Activated CD4-positive, alpha-beta memory T cell treated with anti-CD3 and anti-CD28 coated beads for 36 hours (primary cell): ENCODE measurements around the gene PEMT. TPM values are rescaled to one million over a fixed set of nuclear protein-coding genes. Genes with fewer than 3 reads are reported as not detected.

Source experiments
- CTCF ChIA-PET: fragments of 350-600 bp; sonication (Branson Sonifier 250); formaldehyde crosslinking; loops from one replicate; lab custom pipeline; 2021; ENCODE audit warnings: antibody characterized with exemption, inconsistent platforms; lab: Charles Lee
- POLR2A ChIA-PET: fragments of 350-600 bp; sonication (Branson Sonifier 250); formaldehyde crosslinking; loops from one replicate; lab custom pipeline; 2021; ENCODE audit warnings: antibody characterized with exemption; lab: Charles Lee
- DNase-seq: peaks from one replicate; pipeline ENCODE4 v3.0.0-alpha.2; 2020
- H3K27ac Mint-ChIP-seq: one replicate; pipeline ENCODE4 v1.8.0; 2021; ENCODE audit warnings: mixed read lengths
- H3K27me3 Mint-ChIP-seq: one replicate; pipeline ENCODE4 v1.8.0; 2021; ENCODE audit warnings: mixed read lengths
- H3K36me3 Mint-ChIP-seq: one replicate; pipeline ENCODE4 v1.8.0; 2021; ENCODE audit warnings: mixed read lengths
- H3K4me1 Mint-ChIP-seq: one replicate; pipeline ENCODE4 v1.8.0; 2021; ENCODE audit warnings: low read depth, mixed read lengths
- H3K4me3 Mint-ChIP-seq: one replicate; pipeline ENCODE4 v1.8.0; 2021; ENCODE audit warnings: mild to moderate bottlenecking, mixed read lengths
- H3K9me3 Mint-ChIP-seq: one replicate; pipeline ENCODE4 v1.8.0; 2021; ENCODE audit warnings: mixed read lengths
- intact Hi-C: fragments of 100-400 bp; cut with micrococcal nuclease; formaldehyde crosslinking; loops from one replicate; pipeline ENCODE4 v1.15.1; 2023
- total RNA-seq, 2 experiments: library from RNA; stranded (reverse); gene quantifications; one replicate each; pipeline ENCODE4 v1.2.3, GENCODE V29; 2021

The PEMT gene
- total RNA-seq, 2 experiments from 2014 or later = 38.3 to 41.1 TPM

DNA sequence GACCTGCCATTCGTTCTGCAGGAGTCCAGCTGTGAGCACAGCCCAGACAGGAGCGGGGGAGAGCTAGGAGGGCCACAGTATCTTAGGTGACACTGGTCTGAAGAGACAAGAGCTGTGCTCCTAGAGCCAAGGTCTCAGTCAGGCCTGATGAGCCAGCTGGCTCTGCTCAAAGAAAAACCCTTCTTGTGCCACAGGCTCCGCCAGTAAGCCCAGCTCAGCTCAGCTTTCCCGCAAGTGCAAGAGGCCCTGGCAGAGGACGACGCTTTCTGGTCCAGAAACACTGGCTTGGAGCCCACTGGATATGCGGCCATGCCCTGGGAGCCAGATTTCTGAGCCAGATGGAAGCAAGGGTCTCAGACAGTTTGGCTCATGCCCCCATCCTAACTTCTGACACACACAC is 23.9 kb downstream of the PEMT start:
- Mint-ChIP-seq H3K27ac (no peak overlapping the region), H3K4me1 (no peaks in the 10 kb centered on the region), H3K36me3 (no peaks in the 10 kb centered on the region), H3K27me3 (no peaks in the 10 kb centered on the region), H3K4me3 (no peak overlapping the region), H3K9me3 (no peaks in the 10 kb centered on the region)
- CTCF ChIA-PET = interaction anchor here (1.2 to 4.7 kb wide), 5 partner anchors 23 to 213 kb away, joined by 3 to 30 read pairs (median 8); partner anchors contain the start of genes PEMT and RASD1
- POLR2A ChIA-PET = interaction anchor here (1.2 kb wide), 1 partner anchor 74 kb away, joined by 3 read pairs; no protein-coding TSS in a partner anchor
- intact Hi-C loops = loop anchor here (5.0 kb wide), 1 partner anchor 70 kb away; the partner anchor contains the start of gene RASD1
- DNase-seq = no peak

DNA sequence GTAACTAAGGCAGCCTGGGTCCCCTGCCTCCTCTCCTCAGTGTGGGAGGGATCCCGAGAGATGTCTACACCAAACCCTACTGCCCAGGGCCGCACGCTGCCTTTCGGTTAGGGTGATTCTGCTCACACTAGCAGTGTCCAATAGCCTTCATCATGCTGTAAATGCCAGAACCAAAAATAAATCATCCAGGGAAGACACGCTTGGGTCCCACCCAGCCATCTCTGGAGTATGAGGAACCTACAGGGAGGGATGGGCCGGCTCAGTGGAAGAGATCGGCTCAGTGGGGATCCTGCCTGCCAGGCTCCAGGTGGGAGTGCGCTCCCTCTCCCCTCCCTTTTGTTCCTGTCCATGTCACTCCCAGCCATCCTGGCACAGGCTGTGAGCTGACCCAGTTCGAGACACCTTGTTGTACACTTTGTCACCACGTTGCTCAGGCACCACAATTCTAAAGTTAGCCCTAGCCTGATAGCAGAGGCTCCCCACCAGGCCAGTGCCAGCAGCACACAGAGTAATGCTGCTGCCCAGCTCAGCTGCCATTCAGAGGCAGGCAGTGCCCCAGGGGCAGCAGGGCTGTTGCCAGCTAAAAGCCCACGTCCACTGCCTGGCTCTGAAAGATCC is 24.5 kb downstream of the PEMT start:
- Mint-ChIP-seq H3K4me3 (no peak overlapping the region), H3K36me3 (no peaks in the 10 kb centered on the region), H3K27ac (no peak overlapping the region), H3K4me1 (no peaks in the 10 kb centered on the region), H3K27me3 (no peaks in the 10 kb centered on the region), H3K9me3 (no peaks in the 10 kb centered on the region)
- CTCF ChIA-PET = interaction anchor here (2.5 to 4.7 kb wide), 2 partner anchors 69 to 212 kb away, joined by 18 to 30 read pairs; partner anchors contain the start of gene RASD1
- no peak for DNase-seq
- intact Hi-C loops = loop anchor here (5.0 kb wide), 1 partner anchor 70 kb away; the partner anchor contains the start of gene RASD1
- POLR2A ChIA-PET = no interaction called here

DNA sequence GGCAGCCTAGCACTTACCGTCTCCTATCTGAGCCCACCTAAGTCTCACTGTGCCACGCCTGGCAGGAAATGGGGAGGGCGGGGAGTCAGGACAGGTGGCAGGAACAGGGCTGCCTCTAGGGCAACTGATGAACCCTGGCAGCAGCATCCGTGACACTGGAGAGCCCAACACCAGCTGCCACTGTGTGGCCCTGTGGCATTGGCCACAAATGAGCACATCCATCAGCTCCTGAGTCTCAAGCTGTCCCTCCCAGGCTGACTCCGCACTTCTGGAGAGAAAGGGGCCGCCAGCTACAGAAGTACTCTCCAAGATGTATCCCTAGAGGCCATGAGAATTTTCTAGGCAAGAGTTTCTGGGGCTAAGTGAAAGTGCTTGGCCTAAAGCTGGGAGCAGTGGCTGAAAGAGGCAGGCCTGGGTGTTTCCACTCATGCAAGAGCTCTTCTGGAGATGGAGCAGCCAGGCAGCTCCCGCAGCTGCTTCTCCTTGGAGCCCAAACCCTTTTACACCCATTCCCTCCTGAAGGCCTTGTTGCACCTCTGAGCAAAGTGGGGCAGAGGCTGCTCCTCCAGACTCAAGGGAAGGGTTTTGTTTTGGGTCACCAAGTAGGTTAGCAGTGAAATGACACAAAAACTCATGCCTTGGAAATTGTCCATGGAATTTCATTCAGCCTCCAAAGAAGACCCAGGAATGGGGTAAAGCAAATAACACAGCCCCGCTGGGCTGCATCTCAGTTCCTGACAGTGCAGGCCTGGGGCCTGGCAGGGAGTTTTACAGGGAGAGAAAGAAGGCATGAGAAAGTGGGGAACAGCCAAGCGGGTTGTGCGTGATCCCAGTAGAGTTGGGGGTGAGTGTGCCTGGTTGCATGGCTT is 25.8 kb downstream of the PEMT start:
- DNase-seq = no peak
- ChIA-PET POLR2A (no interaction called here), CTCF (interaction anchor here (1.4 kb wide), 1 partner anchor 68 kb away, joined by 9 read pairs; no protein-coding TSS in a partner anchor)
- Mint-ChIP-seq H3K4me1 (no peaks in the 10 kb centered on the region), H3K36me3 (no peaks in the 10 kb centered on the region), H3K4me3 (no peak overlapping the region), H3K27ac (no peak overlapping the region), H3K9me3 (no peaks in the 10 kb centered on the region), H3K27me3 (no peaks in the 10 kb centered on the region)
- intact Hi-C loops = loop anchor here (5.0 kb wide), 1 partner anchor 68 kb away; the partner anchor contains the start of gene RASD1

DNA sequence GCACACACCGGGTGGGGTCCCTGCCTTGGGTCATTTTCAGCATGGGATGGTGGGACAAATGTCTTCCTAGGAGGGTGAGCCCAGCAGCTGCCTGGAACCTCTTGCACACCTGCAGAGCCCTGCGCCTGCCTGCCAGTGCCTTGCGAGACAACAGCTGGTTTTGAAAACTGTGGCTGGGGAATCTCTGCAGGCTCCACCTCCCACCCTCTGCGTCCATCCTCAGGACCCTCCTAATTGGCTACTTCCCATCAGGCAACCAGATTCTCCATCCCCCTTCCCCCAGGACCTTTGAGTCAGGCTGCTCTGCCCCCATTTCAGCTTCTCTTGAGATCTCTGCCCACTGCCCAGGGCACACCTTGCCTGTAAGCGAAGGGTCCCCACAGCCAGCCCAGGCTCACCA is 26.6 kb downstream of the PEMT start:
- Mint-ChIP-seq H3K9me3 (no peaks in the 10 kb centered on the region), H3K27ac (no peak overlapping the region), H3K4me3 (no peak overlapping the region), H3K36me3 (no peaks in the 10 kb centered on the region), H3K4me1 (no peaks in the 10 kb centered on the region), H3K27me3 (no peaks in the 10 kb centered on the region)
- no peak for DNase-seq
- ChIA-PET POLR2A (no interaction called here), CTCF (interaction anchor here (1.4 kb wide), 2 partner anchors 68 to 76 kb away, joined by 6 to 9 read pairs; no protein-coding TSS in a partner anchor)
- intact Hi-C loops = loop anchor here (5.0 kb wide), 1 partner anchor 68 kb away; the partner anchor contains the start of gene RASD1

DNA sequence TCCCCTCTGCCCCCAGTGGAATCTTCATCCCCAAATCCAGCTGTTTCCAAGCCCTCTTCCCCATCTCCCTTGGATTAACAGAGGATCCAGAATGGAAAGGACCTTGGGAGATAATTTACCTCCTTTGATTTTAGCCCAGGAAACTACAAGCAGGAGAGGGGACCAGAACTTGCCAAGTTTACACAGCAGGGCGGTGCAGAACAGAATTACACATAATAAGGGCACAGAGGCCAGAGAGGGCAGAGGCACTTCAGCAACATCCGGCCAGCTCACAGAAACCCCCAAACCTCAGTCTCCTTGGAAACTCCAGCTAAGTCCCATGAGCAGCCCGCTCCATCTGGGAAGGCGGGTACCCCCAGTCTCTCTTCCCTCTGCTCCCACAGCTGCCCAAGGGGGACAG is 27.2 kb downstream of the PEMT start:
- Mint-ChIP-seq H3K27ac (no peak overlapping the region), H3K36me3 (no peaks in the 10 kb centered on the region), H3K4me3 (no peak overlapping the region), H3K4me1 (no peaks in the 10 kb centered on the region), H3K27me3 (no peaks in the 10 kb centered on the region), H3K9me3 (no peaks in the 10 kb centered on the region)
- DNase-seq = no peak
- ChIA-PET POLR2A (no interaction called here), CTCF (interaction anchor here (1.4 kb wide), 1 partner anchor 77 kb away, joined by 6 read pairs; no protein-coding TSS in a partner anchor)
- intact Hi-C loops = no loop called here

DNA sequence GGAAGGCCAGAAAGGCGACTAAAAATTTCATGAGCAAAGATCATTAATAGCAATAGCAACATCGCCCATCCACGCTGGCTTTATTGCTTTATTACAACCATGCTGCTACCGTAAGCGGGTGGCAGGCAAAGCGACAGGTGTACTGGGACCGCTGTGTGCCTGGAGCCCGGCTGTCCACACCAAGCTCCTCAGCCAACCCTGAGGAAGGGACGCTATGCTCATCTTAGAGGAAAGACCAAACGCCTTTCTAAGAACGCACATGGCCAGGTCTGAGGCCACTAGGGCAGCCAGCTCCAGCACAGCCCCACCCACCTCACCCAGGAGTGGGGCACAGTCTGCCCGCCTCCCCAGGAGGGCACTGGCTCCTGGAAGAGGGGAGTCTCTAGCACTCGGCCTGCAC is 28.0 kb downstream of the PEMT start:
- Mint-ChIP-seq H3K36me3 (no peaks in the 10 kb centered on the region), H3K4me3 (no peak overlapping the region), H3K27me3 (no peaks in the 10 kb centered on the region), H3K4me1 (no peaks in the 10 kb centered on the region), H3K27ac (no peak overlapping the region), H3K9me3 (no peaks in the 10 kb centered on the region)
- no peak for DNase-seq
- intact Hi-C loops = no loop called here
- POLR2A ChIA-PET = no interaction called here
- CTCF ChIA-PET = interaction anchor here (1.4 kb wide), 1 partner anchor 78 kb away, joined by 6 read pairs; no protein-coding TSS in a partner anchor

DNA sequence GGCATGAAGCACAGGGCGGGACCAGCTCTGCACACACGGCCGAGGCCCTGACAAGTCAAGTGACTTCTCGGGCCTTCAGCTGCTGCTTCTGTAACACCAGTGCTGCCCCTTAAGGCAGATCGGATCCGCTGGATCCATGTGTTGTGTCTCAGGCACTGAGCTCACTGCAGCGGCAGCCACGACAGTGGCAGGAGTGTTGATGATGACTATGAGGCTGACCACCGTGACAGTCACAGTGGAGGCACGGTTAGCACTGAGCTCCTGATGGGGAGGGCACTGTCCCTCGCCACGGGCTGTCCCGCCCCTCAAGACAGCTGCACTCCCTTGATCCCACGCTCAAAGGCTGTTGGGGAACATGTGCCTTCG is 29.4 kb downstream of the PEMT start:
- ChIA-PET CTCF (no interaction called here), POLR2A (no interaction called here)
- H3K4me3 Mint-ChIP-seq = no peak overlapping the region
- H3K36me3 Mint-ChIP-seq = no peaks in the 10 kb centered on the region
- no peak overlapping the region for H3K27ac Mint-ChIP-seq
- no peaks in the 10 kb centered on the region for H3K27me3 Mint-ChIP-seq
- no peak for DNase-seq
- H3K9me3 Mint-ChIP-seq = no peaks in the 10 kb centered on the region
- H3K4me1 Mint-ChIP-seq = no peaks in the 10 kb centered on the region
- intact Hi-C loops = no loop called here

DNA sequence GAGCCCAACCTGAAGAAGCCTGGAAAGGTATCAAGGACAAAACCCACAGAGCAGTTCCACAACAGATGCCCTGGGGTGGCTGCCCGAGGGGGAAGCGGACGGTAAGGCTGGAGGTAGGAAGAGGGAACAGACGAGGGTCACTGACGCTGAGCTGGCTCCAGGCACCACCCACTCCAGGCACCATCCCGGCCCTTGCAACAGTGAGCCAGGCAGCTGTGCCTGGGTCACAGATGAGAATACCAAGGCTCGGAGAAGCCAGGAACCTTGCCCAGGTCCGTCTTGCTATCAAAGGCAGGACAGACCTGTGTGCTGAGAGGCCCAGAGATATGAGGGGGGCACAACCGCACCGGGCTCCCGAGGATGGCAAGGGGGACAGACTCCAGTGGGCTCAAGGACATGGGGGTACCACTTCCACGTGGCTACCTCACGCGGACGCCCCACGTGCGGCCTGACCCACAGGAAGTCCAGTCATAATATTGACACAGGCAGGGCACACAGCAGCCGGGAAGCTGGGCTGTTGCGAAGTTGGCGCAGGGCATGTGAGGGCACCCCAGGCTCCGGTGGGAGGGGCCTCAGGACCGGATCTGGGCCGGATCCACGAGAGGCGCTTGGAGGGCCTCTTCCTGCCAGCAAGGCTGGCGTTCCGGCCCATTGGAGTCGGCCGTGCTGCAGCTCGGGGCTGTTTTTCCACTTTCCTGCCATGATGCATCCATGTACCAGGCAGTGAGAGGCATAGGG is 29.9 kb downstream of the PEMT start:
- H3K9me3 Mint-ChIP-seq = no peaks in the 10 kb centered on the region
- H3K4me3 Mint-ChIP-seq = no peak overlapping the region
- H3K27me3 Mint-ChIP-seq = no peaks in the 10 kb centered on the region
- CTCF ChIA-PET = no interaction called here
- H3K36me3 Mint-ChIP-seq = no peaks in the 10 kb centered on the region
- DNase-seq = no peak
- intact Hi-C loops = no loop called here
- POLR2A ChIA-PET = no interaction called here
- no peaks in the 10 kb centered on the region for H3K4me1 Mint-ChIP-seq
- no peak overlapping the region for H3K27ac Mint-ChIP-seq

DNA sequence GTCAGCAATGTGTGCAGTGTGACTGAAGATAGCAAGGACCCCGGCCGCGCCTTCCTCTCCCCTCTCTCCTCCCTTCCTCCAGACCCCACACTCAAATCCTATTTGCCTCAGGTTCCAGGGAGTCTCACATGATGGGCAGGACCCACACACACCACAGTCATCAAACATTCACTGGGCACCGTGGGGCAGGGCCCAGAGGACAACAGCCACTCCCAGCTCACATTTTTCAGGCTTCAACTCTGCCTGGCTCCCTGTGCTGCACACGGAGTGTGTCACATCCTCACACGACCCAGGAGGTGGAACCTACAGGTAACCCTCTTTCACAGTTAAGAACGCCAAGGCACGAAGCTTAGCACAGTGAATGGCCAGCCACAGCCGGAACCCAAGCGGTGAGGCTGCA is 30.5 kb downstream of the PEMT start:
- Mint-ChIP-seq H3K27ac (no peak overlapping the region), H3K4me3 (no peak overlapping the region), H3K4me1 (no peaks in the 10 kb centered on the region), H3K9me3 (no peaks in the 10 kb centered on the region), H3K36me3 (no peaks in the 10 kb centered on the region), H3K27me3 (no peaks in the 10 kb centered on the region)
- ChIA-PET POLR2A (no interaction called here), CTCF (no interaction called here)
- intact Hi-C loops = no loop called here
- DNase-seq = no peak

DNA sequence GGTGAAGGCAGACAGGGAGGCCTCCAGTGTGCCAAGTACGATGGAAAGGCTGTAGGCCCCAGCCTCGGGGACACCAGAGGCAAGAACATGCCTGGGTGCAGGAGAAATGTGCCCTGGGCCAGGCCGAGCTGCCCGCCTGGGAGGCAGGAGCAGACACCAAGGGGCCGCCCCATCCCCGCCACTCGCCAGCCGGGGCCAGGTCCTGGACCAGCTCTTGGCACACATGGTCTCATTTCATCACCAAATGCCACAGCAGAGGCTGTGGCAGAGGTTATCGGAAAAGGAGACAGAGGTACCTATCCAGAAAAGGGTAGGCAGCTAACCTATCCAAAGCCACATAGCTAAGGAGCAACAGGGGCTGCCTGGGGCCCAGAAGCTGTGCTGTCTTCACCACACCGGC is 31.3 kb downstream of the PEMT start:
- H3K4me1 Mint-ChIP-seq = no peaks in the 10 kb centered on the region
- POLR2A ChIA-PET = no interaction called here
- CTCF ChIA-PET = no interaction called here
- H3K36me3 Mint-ChIP-seq = no peaks in the 10 kb centered on the region
- no peaks in the 10 kb centered on the region for H3K9me3 Mint-ChIP-seq
- no peaks in the 10 kb centered on the region for H3K27me3 Mint-ChIP-seq
- intact Hi-C loops = no loop called here
- H3K4me3 Mint-ChIP-seq = no peak overlapping the region
- H3K27ac Mint-ChIP-seq = no peak overlapping the region
- DNase-seq = no peak

DNA sequence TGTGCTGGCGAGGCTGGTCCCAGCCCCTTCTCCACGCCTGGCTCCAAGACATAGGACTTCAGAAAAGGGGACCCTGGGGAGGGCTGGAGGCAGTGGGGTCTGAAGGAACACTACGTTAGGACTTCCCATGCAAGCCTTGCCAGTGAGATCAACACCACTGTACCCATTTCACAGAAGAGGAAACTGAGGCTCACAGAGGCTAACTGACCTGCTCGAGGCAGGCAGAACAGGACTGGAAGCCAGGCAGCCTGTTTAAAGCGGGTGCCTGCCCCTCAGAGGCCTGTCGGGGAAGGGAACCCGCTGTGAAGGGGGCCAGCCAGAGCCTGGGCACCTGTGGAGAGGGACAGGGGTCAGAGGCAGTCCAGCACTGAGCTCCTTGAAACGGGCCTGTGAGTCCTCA is 32.3 kb downstream of the PEMT start:
- CTCF ChIA-PET = no interaction called here
- no peaks in the 10 kb centered on the region for H3K9me3 Mint-ChIP-seq
- no peaks in the 10 kb centered on the region for H3K36me3 Mint-ChIP-seq
- H3K4me3 Mint-ChIP-seq = no peak overlapping the region
- intact Hi-C loops = no loop called here
- POLR2A ChIA-PET = no interaction called here
- no peaks in the 10 kb centered on the region for H3K27me3 Mint-ChIP-seq
- no peak overlapping the region for H3K27ac Mint-ChIP-seq
- no peak for DNase-seq
- no peaks in the 10 kb centered on the region for H3K4me1 Mint-ChIP-seq

DNA sequence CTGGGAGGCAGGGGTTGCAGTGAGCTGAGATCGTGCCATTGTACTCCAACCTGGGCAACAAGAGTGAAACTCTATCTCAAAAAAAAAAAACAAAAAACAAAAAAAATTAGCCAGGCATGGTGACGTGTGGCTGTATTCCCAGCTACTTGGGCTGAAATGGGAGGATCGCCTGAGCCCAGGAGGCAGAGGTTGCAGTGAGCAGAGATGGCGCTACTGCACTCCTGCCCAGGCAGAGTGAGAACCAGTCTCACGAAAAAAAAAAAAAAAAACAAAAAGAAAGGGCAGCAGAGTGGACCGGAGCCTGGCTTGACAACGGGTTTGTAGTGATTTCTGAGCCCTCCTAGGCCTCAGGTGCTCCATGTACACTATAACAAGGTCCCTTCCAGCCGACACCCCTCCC is 33.1 kb downstream of the PEMT start:
- Mint-ChIP-seq H3K36me3 (no peaks in the 10 kb centered on the region), H3K27me3 (no peaks in the 10 kb centered on the region), H3K4me1 (no peaks in the 10 kb centered on the region), H3K27ac (no peak overlapping the region), H3K4me3 (no peak overlapping the region), H3K9me3 (no peaks in the 10 kb centered on the region)
- intact Hi-C loops = no loop called here
- ChIA-PET POLR2A (no interaction called here), CTCF (no interaction called here)
- DNase-seq = no peak
